HFF-Myc (cell line): Measurements from ENCODE around the gene EFNB1.

Experiments
- DNase-seq: peaks from one replicate; pipeline ENCODE4 v3.0.0-alpha.2; 2011; ENCODE audit warnings: low read depth; ENCODE audit errors: extremely low read depth
- H3K4me3 ChIP-seq: replicated peaks from 2 replicates; pipeline ENCODE4 v1.5.1; 2011; ENCODE audit warnings: low read depth, mild to moderate bottlenecking, control low read depth, low read length
- CTCF ChIP-seq: IDR thresholded peaks from 2 replicates; pipeline ENCODE4 v1.5.1; 2012; ENCODE audit warnings: mild to moderate bottlenecking, low read depth, low read length, control low read depth; ENCODE audit errors: missing control alignments

EFNB1 gene

GRCh38 chrX:68833448-68833805, 4.6 kb downstream of the EFNB1 start:
- no peak for DNase-seq
- TF ChIP-seq CTCF: no peak
- no peak overlapping the region for H3K4me3 ChIP-seq

GRCh38 chrX:68833855-68834331, 5.1 kb downstream of the EFNB1 start:
- TF ChIP-seq CTCF: no peak
- no peak for DNase-seq
- no peak overlapping the region for H3K4me3 ChIP-seq

GRCh38 chrX:68834371-68835103, 5.7 kb downstream of the EFNB1 start:
- no peak for DNase-seq
- TF ChIP-seq CTCF: no peak
- H3K4me3 ChIP-seq: no peak overlapping the region

GRCh38 chrX:68835104-68835442, 6.3 kb downstream of the EFNB1 start:
- no peak overlapping the region for H3K4me3 ChIP-seq
- TF ChIP-seq CTCF: no peak
- no peak for DNase-seq

GRCh38 chrX:68835468-68835867, 6.6 kb downstream of the EFNB1 start:
- H3K4me3 ChIP-seq: no peak overlapping the region
- DNase-seq: no peak
- no peak for TF ChIP-seq CTCF

GRCh38 chrX:68837119-68837518, 8.3 kb downstream of the EFNB1 start:
- DNase-seq: no peak
- no peak overlapping the region for H3K4me3 ChIP-seq
- no peak for TF ChIP-seq CTCF

- DNase-seq: no peak
- no peak for TF ChIP-seq CTCF
- no peak overlapping the region for H3K4me3 ChIP-seq
Observed at GRCh38 chrX:68838571-68838910, 9.7 kb downstream of the EFNB1 start.
